ENCODE results near the gene HMCN1. TPM values are rescaled to one million over a fixed set of nuclear protein-coding genes. Genes with fewer than 3 reads are reported as not detected.

HMCN1 gene
- total and polyA plus RNA-seq, 12 donors: 0.56 to 5.8 (median 2.7) TPM

GRCh38 chr1:186016856-186017255 lies 282.7 kb downstream of the HMCN1 start:
- no peak for DNase-seq
- intact Hi-C loops (cut with DNase I): no loop called here
- TF ChIP-seq POLR2A (IDR thresholded peaks at IDR 0.05) (no peak), CTCF (IDR thresholded peaks at IDR 0.05) (no peak)
- Histone ChIP-seq H3K9me3 (replicated peaks in 1 of 3) (no peaks in the 10 kb centered on the region), H3K4me1 (replicated peaks in 1 of 2) (no peaks in the 10 kb centered on the region), H3K27me3 (no peaks in the 10 kb centered on the region), H3K4me3 (no peak overlapping the region), H3K36me3 (replicated peaks in 1 of 2) (no peaks in the 10 kb centered on the region), H3K27ac (no peak overlapping the region)

GRCh38 chr1:186022184-186022583 lies 288.0 kb downstream of the HMCN1 start:
- H3K4me1 ChIP-seq (replicated peaks in 1 of 2): no peaks in the 10 kb centered on the region
- no peaks in the 10 kb centered on the region for H3K9me3 ChIP-seq (replicated peaks in 1 of 3)
- 71 to 88% (median 84%) methylated on average over 1 of the region's 1 CpG for WGBS, 4 donors
- no peak overlapping the region for H3K27ac ChIP-seq
- H3K27me3 ChIP-seq: no peaks in the 10 kb centered on the region
- no peak overlapping the region for H3K4me3 ChIP-seq
- no peak for DNase-seq
- TF ChIP-seq POLR2A (IDR thresholded peaks at IDR 0.05): no peak
- no peak for TF ChIP-seq CTCF (IDR thresholded peaks at IDR 0.05)
- intact Hi-C loops (cut with DNase I): no loop called here
- no peaks in the 10 kb centered on the region for H3K36me3 ChIP-seq (replicated peaks in 1 of 2)

- H3K36me3 ChIP-seq (replicated peaks in 1 of 2): no peaks in the 10 kb centered on the region
- no peaks in the 10 kb centered on the region for H3K27me3 ChIP-seq
- no peaks in the 10 kb centered on the region for H3K4me1 ChIP-seq (replicated peaks in 1 of 2)
- 68 to 88% (median 78%) methylated on average over 1 of the region's 1 CpG for WGBS, 4 donors
- no peak overlapping the region for H3K27ac ChIP-seq
- H3K9me3 ChIP-seq (replicated peaks in 1 of 3): peaks cover 0 to 10% (median 0%) of the 10 kb centered on the region in 3 donors
- H3K4me3 ChIP-seq: no peak overlapping the region
- intact Hi-C loops (cut with DNase I): no loop called here
- DNase-seq: no peak
- TF ChIP-seq CTCF (IDR thresholded peaks at IDR 0.05) (no peak), POLR2A (IDR thresholded peaks at IDR 0.05) (no peak)
Observed at GRCh38 chr1:186026946-186027345, 292.8 kb downstream of the HMCN1 start.

GRCh38 chr1:186027621-186028020 lies 293.4 kb downstream of the HMCN1 start:
- no peak overlapping the region for H3K27ac ChIP-seq
- no peaks in the 10 kb centered on the region for H3K27me3 ChIP-seq
- no peak for TF ChIP-seq POLR2A (IDR thresholded peaks at IDR 0.05)
- no peak for TF ChIP-seq CTCF (IDR thresholded peaks at IDR 0.05)
- H3K9me3 ChIP-seq (replicated peaks in 1 of 3): peaks cover 0 to 10% (median 0%) of the 10 kb centered on the region in 3 donors
- DNase-seq: no peak
- H3K4me1 ChIP-seq (replicated peaks in 1 of 2): no peaks in the 10 kb centered on the region
- no peak overlapping the region for H3K4me3 ChIP-seq
- 41 to 51% (median 49%) methylated on average over 3 of the region's 3 CpGs for WGBS, 4 donors
- intact Hi-C loops (cut with DNase I): no loop called here
- H3K36me3 ChIP-seq (replicated peaks in 1 of 2): no peaks in the 10 kb centered on the region

All from adrenal gland (tissue), 12 donors.